HL-60 (cell line): ENCODE measurements around the gene CHRNA1.

Experiments used
- DNase-seq, 2 experiments: peaks; one replicate each; pipeline ENCODE4 v3.0.0-alpha.2; 2010 to 2020; ENCODE audit warnings: low read depth in 1 of 2, low spot score in 1 of 2
- H3K27ac ChIP-seq: fragments of 250-450 bp; sonication (Bioruptor Pico); replicated peaks from 2 replicates; pipeline ENCODE4 v1.5.1; 2020; ENCODE audit warnings: mild to moderate bottlenecking, moderate library complexity
- H3K27me3 ChIP-seq: fragments of 250-450 bp; sonication (Bioruptor Pico); 2 replicates; pipeline ENCODE4 v1.5.1; 2021; ENCODE audit warnings: mild to moderate bottlenecking, moderate library complexity; ENCODE audit not compliant: insufficient read depth, poor library complexity, severe bottlenecking
- H3K4me3 ChIP-seq: replicated peaks from 2 replicates; pipeline ENCODE4 v1.5.1; 2011; ENCODE audit warnings: mild to moderate bottlenecking, control low read depth, low read length; ENCODE audit not compliant: insufficient read depth
- CTCF ChIP-seq: IDR thresholded peaks from one replicate; pipeline ENCODE4 v1.5.1; 2011; ENCODE audit warnings: low read length, control low read depth, inconsistent platforms; ENCODE audit not compliant: insufficient read depth
- GABPA ChIP-seq: IDR thresholded peaks from 2 replicates; pipeline ENCODE4 v1.6.1; 2012; ENCODE audit warnings: low read depth
- POLR2AphosphoS5 ChIP-seq: IDR thresholded peaks from 2 replicates; pipeline ENCODE4 v1.6.1; 2012; ENCODE audit warnings: low read depth
- SPI1 ChIP-seq: IDR thresholded peaks from 2 replicates; pipeline ENCODE4 v1.6.1; 2012; ENCODE audit warnings: low read depth, mild to moderate bottlenecking, borderline replicate concordance
- TF ChIP-seq, protein P1 (sequence below): IDR thresholded peaks from 2 replicates; pipeline ENCODE4 v1.6.1; 2012; ENCODE audit warnings: low read depth; ENCODE audit not compliant: insufficient replicate concordance

CHRNA1 gene

DNA sequence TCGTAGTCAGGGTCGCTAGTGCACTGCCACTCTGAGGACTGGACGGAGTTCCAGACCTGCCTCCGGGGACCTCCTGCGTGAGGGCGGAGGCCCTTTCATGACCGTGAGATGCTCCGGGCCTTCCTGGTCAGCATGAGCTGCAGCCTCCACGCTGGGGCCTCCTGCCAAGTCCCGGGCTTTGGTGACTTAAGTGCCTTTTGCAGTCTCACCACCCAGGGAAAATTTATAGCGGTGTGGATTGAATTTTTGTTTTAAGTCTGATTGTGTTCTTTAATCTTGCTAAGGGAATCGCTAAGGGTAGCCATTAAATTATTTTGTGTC lies 33.6 kb downstream of the CHRNA1 start:
- no peak overlapping the region for H3K4me3 ChIP-seq
- H3K27me3 ChIP-seq = peaks cover 31% of the 10 kb centered on the region
- TF ChIP-seq CTCF = no peak
- TF ChIP-seq, protein P1, sequence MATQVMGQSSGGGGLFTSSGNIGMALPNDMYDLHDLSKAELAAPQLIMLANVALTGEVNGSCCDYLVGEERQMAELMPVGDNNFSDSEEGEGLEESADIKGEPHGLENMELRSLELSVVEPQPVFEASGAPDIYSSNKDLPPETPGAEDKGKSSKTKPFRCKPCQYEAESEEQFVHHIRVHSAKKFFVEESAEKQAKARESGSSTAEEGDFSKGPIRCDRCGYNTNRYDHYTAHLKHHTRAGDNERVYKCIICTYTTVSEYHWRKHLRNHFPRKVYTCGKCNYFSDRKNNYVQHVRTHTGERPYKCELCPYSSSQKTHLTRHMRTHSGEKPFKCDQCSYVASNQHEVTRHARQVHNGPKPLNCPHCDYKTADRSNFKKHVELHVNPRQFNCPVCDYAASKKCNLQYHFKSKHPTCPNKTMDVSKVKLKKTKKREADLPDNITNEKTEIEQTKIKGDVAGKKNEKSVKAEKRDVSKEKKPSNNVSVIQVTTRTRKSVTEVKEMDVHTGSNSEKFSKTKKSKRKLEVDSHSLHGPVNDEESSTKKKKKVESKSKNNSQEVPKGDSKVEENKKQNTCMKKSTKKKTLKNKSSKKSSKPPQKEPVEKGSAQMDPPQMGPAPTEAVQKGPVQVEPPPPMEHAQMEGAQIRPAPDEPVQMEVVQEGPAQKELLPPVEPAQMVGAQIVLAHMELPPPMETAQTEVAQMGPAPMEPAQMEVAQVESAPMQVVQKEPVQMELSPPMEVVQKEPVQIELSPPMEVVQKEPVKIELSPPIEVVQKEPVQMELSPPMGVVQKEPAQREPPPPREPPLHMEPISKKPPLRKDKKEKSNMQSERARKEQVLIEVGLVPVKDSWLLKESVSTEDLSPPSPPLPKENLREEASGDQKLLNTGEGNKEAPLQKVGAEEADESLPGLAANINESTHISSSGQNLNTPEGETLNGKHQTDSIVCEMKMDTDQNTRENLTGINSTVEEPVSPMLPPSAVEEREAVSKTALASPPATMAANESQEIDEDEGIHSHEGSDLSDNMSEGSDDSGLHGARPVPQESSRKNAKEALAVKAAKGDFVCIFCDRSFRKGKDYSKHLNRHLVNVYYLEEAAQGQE = no peak
- no peak for TF ChIP-seq POLR2AphosphoS5
- no peak for TF ChIP-seq GABPA
- TF ChIP-seq SPI1 = no peak
- no peak for DNase-seq
- H3K27ac ChIP-seq = no peak overlapping the region

- H3K27ac ChIP-seq = no peak overlapping the region
- no peak overlapping the region for H3K4me3 ChIP-seq
- no peak for DNase-seq
- H3K27me3 ChIP-seq = peaks cover 31% of the 10 kb centered on the region
- TF ChIP-seq SPI1 (no peak), GABPA (no peak), CTCF (no peak), POLR2AphosphoS5 (no peak)
- TF ChIP-seq, protein P1 = no peak
Observed at GRCh38 chr2:174729797-174730697, 34.2 kb downstream of the CHRNA1 start.

- Histone ChIP-seq H3K27ac (no peak overlapping the region), H3K27me3 (peaks cover 28% of the 10 kb centered on the region), H3K4me3 (no peak overlapping the region)
- TF ChIP-seq, protein P1 = no peak
- TF ChIP-seq CTCF = no peak
- TF ChIP-seq POLR2AphosphoS5 = no peak
- TF ChIP-seq GABPA = no peak
- no peak for TF ChIP-seq SPI1
- DNase-seq = no peak
Observed at GRCh38 chr2:174728096-174728495, 36.2 kb downstream of the CHRNA1 start.
